ENCODE results near the gene UBE2Q1.
"Not testable (repeated sequence)": the region's sequence is repeated elsewhere in the genome, so short reads cannot be mapped to it uniquely, and the experiment has no call there.

The UBE2Q1 gene

DNA sequence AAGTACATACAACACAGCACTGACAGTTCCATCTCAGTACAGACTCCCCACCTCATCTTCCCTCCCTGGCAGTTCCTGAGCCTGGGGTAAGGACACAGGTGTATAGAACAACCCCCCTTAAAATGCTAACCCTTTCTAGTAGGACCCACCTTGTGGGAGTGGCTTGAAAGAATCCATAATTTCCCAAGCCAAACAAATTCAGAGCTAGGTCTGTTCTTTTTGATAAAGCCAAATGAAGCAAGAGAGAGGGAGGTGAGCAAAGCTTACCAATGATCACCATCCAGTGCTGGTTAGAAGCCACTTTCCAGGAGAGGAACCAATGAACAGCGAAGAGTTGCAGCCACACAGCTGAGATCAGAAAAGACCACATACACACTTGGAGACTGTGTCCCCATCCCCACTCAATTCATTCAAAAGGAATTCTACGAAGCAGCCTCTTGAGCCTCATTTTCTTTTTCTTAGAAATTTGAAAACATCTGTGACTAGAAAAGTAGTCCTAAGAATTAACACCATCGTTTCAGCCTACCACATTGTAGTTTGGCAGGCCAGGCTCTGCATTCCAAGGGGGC lies 9.2 kb downstream of the UBE2Q1 start:
- no peak for DNase-seq

DNA sequence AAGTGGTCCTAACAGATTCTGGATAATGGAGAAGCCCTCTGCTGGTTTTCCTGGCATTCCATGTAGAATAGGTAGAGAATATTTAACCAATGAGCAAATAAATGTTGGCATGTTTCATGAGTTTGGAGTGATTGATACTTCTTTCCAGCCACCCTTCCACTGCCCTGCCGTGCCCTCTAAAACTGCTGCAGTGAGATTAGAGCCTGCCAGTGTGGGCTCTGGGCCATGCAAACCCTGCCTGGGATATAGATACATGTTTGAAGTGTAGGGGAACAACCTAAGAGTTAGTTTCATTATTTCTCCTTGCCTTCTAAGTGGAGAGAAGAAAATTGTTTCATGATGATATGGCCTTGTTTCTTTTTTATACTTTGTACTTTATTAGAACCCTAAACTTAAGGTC lies 10.4 kb downstream of the UBE2Q1 start:
- no peak for DNase-seq

DNA sequence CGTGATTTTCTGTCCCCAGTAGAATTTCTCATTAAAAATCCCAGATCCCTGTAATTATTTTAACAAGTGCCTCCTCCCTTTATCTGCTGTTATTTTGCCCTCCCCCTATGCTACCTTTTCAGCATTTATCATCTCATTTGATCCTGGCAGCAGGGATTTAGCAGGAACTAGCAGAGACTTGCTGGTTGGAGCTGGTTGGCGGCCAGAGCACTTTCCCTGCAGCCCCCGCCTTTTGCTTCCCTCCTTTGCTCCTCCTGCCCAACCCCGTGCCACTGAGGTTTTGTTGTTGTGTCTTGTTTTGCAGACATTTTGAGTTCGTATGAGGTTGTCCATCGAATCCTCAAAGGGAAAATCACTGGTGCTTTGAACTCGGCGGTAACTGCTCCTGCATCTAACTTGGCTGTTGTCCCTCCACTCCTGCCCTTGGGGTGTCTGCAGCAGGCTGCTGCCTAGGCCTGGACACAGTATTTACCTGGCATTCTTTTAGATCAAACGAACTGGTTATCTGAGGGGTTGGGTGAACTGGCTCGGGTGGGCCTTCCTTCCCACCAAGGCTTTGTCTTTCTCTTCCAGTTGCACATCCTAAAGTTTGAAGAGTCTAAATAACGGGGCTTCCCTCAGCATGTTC lies 11.2 kb downstream of the UBE2Q1 start:
- DNase-seq: no peak

DNA sequence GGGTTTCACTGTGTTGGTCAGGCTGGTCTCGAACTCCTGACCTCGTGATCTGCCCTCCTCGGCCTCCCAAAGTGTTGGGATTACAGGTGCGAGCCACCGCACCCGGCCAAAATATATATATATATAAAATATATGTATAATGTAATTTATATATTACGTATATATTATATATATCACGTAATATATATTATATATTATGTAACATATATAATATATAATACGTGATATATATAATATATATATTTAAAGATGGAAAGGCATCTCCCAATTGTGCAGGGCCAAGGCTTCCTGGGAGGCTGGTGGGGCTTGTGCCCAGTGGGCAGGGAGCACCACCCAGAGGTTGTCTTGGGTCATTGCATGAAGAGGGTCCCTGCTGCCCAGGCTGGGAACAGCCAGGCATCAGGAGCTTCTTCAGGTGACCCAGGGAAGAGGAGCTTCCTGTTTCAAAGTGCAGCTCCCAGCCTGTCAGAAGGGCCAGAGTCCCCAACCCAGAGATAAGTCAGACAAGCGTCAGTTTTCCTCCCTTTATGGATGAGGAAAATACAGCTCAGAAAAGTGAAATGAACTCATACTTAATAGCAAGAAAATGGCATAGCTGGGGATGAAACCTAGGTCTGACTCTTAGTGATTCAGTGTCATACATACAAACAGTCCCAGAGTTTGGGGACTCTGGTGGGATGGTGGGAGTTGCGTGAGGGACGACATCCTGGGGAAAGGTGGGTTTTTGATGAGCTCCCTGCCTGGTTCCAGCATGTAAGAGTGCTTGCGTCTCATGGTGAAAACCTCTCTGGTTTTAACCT lies 12.0 kb downstream of the UBE2Q1 start:
- DNase-seq: peak in 5 of 6 experiments; percentile 20 to 53 (median 28)

DNA sequence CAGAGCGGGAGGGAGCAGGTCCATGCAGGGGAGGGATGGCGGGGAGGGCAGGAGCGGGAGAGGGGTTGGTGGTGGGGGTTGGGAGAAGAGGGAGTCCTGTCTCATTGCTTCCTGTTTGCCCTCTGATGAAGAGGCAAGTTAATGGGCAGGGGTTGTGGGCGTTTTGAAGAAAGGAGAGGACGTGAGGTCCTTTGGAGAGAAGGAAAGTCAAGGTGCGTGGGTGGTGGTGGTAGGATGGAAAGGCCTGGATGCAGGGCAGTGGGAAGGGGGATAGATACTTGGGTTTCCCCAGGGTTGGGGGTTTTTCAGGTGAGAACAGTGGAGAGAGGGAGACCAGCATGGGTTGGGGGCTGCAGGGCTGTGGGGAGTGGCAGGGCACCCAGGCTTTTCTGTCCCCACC lies 17.2 kb downstream of the UBE2Q1 start:
- no peak for DNase-seq

DNA sequence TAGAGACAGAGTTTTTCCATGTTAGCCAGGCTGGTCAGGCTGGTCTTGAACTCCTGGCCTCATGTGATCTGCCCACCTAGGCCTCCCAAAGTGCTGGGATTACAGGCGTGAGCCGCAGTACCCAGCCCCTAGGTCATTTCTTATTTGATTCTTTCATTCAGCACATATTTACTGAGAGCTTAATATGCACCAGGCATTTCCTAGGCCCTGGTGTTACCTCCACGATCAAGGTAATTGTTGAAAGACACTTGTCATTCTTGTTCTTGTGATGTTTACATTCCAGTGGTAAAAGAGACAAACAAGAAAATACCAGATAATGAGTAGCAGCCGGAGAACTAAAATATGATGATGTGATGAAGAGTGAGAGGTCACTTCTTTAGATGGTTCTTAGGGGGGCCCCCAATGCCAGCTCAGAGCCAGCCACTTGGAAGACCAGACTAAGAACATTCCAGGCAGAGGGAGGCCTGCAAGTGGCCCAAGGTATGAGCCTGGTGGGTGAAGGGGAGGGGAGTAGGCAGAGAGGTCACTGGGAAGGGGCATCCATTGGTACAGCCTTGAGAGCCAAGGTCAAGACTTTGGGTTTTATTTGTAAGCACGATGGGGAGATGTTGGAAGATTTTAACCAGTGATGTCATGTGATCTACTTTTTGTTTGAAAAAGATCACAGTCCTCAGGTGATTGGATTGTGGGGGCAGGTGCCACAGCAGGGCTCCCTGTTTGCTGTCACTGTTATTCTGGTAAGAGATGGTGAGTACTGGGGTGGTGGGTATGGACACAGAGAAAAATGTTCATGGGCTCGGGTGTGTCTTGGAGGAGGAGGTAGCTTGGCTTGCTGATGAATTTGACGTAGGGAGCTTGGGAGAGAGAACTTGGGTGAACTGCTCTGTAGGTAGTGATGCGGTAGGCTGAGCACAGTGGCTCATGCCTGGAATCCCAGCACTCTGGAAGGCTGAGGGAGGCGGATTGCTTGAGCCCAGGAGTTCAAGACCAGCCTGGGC lies 18.7 kb downstream of the UBE2Q1 start:
- no peak for DNase-seq

DNA sequence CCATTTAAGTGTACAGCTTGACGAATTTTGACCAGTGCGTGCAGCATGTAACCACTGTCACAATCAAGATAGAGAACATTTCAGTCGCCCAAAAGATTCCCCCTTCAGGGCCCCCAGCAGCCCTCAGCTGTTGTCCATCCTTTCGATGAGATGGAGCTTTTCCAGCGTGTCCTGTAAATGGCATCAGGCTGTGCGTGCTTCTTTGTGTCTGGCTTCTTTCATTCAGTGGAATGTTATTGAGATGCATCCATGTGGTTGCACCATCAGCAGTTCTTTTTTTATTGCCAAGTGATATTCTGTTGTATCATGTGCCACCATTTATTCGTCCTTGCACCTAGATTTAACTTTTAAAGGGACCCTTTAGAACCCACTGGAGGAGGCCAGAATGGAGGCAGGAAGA lies 21.9 kb downstream of the UBE2Q1 start:
- DNase-seq: no peak

DNA sequence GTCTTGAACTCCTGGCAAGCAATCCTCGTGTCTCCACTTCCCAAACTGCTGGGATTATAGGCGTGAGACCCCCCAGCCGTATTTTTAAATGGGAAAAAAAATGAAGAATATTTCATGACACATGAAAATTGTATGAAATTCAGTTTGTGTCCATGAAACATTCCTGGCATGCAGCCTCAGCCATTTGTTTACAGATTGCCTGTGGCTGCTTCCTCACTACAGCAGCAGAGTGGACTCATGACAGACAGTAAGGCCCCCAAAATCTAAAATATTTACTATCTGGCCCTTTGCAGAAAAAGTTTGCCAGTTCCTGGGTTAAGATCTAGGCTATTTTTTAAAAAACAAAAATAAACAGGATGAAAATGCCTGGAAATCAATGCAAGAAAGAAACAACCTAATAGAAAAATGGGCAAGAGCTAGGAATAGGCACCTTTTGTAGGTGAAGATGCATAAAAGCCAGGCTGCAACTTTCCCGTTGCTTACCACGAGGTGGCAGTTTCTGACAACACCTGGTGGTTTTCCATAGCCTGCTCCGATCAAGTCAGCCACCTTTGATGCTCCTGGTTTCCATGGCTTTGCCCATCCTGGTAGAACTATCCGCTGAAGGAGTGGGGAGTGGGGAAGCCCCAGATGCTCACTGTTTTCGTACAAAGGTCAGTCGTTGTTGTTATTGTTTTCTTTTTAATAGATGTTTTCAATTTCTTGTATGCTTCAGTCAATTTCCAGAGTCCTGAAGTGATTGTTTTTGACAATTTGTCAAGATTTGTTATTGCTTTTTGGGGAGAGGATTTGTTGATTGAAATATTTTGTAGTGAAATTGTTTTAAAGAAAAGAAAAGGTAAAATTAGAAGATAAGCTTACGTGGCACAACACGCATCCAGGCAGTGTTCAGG lies 24.3 kb downstream of the UBE2Q1 start:
- DNase-seq: no peak

DNA sequence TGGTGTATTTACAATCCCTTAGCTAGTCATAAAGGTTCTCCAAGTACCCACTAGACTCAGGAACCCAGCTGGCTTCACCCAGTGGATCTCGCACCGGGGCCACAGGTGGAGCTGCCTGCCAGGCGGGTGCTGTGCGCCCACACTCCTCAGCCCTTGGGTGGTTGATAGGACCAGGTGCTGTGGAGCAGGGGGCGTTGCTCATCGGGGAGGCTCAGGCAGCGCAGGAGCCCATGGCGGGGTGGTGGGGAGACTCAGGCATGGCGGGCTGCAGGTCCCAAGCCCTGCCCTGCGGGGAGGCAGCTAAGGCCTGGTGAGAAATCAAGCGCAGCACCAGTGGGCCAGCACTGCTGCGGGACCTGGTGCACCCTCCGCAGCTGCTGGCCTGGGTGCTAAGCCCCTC lies 26.5 kb downstream of the UBE2Q1 start:
- DNase-seq: not testable (repeated sequence)

DNA sequence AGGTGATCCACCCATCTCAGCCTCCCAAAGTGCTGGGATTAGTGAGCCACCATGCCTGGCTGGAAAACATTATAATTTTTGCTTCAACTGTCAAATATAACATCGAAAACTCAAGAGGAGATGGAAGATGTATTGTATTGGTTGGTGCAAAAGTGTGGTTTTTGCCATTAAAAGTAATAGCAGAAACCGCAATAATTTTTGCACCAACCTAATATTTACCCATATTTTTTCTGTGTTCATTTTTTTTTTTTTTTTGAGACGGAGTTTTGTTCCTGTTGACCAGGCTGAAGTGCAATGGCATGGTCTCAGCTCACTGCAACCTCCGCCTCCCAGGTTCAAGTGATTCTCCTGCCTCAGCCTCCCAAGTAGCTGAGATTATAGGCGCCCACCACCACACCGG lies 29.2 kb downstream of the UBE2Q1 start:
- no peak for DNase-seq

DNA sequence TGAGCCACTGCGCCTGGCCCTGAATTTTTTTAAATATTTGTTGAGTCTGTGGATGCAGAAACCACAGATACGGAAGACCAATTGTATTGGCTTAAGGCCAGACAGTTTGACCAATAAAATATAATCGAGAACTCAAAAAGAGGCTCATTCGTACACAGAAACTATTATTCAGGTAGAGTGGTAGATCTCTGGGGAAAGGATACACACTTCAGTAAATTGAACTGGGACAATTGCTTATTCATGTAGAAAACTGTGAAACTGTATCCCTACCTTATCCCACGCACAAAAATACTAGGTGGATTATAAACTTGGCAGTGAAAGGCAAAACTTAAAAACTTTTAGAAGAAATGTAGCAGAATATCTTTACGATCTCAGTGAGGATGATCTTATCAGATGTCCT lies 31.3 kb downstream of the UBE2Q1 start:
- no peak for DNase-seq

DNA sequence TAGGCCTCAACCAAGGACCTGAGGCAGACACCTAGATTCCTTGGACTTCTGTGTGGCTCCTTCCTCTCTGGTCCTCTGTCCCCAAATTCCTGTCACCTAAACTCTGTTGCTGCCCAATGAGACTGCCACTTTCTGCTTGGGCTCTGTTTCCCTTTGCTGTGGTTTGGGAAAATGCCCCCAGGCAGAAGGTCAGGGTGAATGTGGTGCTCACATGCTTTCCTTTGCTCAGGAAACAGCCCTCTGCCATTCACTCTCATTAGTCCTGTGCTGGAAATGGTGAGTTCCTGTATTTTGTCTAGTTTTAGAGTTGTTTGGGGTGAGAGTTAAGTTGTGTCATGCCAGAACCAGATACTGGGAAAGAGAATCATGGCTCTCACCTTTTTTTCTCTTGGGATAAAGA lies 33.6 kb downstream of the UBE2Q1 start:
- DNase-seq: no peak

DNA sequence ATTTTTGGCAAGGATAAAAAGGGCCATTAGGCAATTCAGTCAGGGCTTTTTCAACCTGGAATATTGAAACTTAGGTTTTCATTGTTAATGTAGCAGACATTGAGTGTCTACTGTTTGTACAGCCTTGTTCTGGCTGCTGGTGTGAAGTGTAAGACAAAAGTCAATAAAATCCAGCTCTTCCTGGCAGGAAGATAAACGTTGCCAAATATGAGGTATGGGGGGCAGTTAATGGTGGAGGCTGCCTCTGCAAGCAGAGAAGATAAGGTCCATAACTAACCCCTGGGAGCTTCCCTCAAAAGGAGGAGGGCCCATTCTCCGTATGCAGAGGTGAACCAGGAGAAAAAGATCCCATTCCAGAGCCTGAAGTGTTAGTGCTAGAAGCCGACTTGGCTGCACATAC lies 36.8 kb downstream of the UBE2Q1 start:
- no peak for DNase-seq

DNA sequence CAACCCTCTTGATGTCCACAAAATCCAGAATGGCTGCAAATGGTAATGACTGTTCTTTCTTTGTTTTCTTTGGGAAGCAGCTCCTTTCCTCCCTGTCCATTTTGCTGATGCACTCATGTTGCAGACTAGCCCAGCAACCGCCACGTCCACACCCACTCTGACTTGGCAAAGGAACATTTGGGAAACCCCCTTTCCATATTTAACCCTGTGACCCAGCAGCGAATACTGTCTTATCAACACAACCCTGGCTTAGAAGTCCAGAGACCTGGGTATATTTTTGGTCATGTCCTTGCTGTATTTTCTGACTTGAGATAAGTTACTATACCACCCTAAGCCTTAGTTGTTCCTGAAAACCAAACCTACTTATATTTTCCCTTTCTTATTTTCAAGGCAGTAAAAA lies 38.1 kb downstream of the UBE2Q1 start:
- no peak for DNase-seq

DNA sequence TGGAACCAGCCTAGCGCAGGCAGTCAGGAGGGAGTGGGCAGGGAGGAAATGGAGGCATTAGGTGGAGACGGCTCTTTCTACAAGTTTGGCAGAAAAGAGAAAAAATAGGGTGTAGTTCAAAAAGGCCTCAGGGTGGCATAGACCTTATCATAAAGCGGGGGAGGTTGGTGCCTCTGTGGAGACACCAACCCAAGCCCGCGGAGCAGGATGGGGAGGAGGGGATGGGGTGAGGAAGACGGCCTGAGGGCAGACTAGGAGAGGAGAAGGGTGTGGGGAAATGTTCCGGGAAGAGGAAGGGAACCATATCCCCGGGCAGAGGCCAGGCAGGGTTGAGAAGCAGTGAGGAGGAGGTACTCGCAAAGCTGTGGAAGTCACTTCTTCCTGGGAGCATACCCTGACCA lies 38.9 kb downstream of the UBE2Q1 start:
- no peak for DNase-seq

DNA sequence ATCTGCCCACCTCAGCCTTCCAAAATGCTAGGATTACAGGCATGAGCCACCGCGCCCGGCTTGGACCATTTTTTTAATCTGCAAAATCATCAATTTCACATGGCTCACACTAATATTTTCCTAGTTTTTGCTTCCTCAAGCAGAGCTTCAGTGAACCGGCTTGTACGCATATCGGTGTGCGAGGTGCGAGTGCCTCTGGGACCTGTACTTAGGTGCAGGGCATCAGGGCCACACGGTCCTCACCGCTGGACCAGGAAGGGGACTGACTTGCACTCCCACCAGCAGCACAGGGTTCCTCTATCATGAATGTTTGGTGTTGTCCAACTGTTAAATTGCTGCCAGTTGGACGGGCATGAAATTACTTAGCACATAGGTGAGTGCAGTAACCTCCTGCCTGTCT lies 40.8 kb downstream of the UBE2Q1 start:
- no peak for DNase-seq

DNA sequence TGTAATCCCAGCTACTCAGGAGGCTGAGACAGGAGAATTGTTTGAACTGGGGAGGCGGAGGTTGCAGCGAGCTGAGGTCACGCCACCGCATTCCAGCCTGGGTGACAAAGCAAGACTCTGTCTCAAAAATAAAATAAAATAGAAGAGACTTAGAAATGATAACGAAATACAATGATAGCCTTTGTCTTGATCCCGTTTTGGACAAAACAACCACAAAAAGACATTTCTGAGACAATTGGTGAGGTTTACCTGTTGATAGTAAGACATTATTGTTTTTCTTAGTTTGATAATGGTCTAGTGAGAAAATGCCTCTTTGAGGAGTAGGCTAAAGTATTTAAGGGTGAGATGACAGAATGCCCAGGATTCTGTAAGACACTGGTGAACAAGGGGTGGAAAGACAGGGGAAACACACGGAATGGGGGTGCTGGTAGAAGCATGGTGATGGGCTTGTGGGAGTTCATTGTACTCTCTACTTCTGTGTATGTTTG lies 44.4 kb downstream of the UBE2Q1 start:
- DNase-seq: no peak

DNA sequence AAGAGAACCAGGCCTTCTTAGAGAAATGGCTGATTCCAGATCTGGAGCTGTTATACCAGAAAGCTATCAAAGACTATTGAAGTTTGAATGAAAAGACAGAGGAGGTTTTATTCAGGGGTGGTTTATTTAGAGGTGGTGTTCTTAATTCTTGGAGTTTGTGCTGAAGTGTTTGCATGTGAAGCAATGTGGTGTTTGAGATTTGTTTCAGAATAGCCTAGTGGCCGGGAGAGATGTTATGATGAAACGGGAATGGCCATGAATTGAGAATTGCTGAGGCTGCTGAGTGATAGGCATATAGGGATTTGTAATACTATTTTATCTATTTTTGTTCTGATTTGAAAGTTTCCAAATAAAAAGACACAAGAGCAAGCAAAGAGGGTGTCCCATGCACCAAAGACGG lies 45.7 kb downstream of the UBE2Q1 start:
- DNase-seq: no peak

DNA sequence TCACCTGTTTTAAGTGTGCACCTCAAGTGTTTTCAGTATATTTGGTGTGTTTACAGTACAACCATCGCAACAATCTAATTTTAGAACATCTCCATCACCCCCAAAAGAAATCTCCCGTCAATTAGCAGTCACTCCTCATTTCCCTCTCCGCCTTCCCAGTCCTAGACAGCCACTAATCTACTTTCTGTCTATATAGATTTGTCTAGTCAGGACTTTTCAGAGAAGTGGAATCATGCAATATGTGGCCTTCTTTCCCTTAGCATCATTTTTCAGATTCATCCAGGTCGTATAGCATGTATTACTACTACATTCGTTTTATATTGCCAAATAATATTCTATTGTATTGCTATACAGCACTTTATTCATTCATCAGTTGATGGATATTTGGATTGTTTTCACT lies 54.6 kb downstream of the UBE2Q1 start:
- DNase-seq: no peak

DNA sequence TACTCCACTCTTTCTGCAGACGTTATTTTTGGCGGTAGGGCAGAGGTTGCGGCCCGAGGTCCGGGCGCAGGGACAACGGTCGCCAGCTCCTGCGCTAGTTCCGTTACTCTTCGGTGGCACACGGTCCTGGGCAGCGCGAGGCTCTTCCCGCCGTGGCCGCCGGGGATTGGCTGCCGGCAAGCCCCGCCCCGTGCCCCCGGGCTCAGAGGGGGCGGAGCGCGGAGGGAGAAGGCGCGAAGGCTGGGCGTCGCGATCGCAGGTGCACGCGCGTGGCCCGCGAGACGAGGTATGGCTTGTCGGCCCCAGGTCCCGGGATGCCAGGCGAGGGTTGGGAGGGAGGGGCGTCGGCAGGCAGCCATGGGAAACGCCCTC lies 55.7 kb downstream of the UBE2Q1 start:
- DNase-seq: no peak

DNA sequence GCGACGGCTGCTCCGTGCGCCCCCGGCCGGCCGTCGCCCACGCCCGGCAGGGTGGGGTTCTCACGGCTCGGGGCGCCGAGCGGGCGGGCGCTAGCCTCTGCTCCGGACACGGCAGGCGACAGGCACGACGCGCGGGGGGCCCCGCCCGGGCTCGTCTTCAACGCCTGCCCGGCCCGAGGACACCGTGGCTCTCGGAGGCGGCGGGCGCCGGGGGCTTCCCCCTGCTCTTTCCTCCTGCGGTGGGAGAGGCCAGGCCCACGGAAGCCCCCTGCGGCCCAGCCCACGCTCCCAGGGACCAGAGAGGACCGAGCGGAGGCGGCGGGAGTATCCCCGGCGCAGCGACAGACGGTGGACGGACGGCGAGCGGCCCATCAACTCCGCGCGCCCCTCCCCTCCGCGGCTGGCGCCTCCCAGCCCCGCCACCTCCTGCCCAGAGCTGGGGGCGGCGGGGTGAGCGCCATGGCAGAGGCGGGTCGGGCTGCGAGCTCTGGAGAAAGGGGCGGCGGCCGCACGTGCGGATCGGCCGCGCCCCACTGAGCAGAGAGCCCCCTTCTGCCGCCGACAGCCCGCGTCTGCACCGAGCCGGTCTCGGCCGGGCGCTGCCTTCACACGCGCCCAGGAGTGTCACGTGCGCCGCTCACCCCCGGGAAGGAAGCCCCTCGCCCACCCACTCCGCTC lies 56.3 kb downstream of the UBE2Q1 start, which contains the start of the genes SHE and TDRD10:
Gene SHE, minus strand, starts transcription at position 347 of the 678 bp plus-strand sequence. CDS start 386 bp downstream, outside the sequence.
Gene TDRD10, plus strand, starts transcription at position 154 of the 678 bp plus-strand sequence. CDS start 4,685 bp downstream, outside the sequence.
- peak in 1 of 6 experiments; percentile 46 for DNase-seq

Data from stimulated activated naive CD4-positive, alpha-beta T cell (primary cell).